Activated CD4-positive, alpha-beta T cell treated with anti-CD3 and anti-CD28 coated beads for 1 hour (primary cell): Measurements from ENCODE around the gene SLC6A18.
"Not testable (repeated sequence)": the region's sequence is repeated elsewhere in the genome, so short reads cannot be mapped to it uniquely, and the experiment has no call there.

Experiments
- DNase-seq: peaks from one replicate; pipeline ENCODE4 v3.0.0-alpha.2; 2020

The SLC6A18 gene

GRCh38 chr5:1218351-1219080 is 6.7 kb upstream of the SLC6A18 start:
- DNase-seq = no peak

- DNase-seq = no peak
Observed at GRCh38 chr5:1219098-1219767, 5.9 kb upstream of the SLC6A18 start.

GRCh38 chr5:1219768-1220100 is 5.4 kb upstream of the SLC6A18 start:
- DNase-seq = no peak

GRCh38 chr5:1220351-1220750 is 4.8 kb upstream of the SLC6A18 start:
- no peak for DNase-seq

- DNase-seq = no peak
Observed at GRCh38 chr5:1220831-1221230, 4.3 kb upstream of the SLC6A18 start.

- no peak for DNase-seq
Observed at GRCh38 chr5:1221721-1222120, 3.5 kb upstream of the SLC6A18 start.

GRCh38 chr5:1222147-1222546 is 3.0 kb upstream of the SLC6A18 start:
- no peak for DNase-seq

- no peak for DNase-seq
Observed at GRCh38 chr5:1222621-1223277, 2.4 kb upstream of the SLC6A18 start.

GRCh38 chr5:1223278-1223670 is 1.9 kb upstream of the SLC6A18 start:
- no peak for DNase-seq

- no peak for DNase-seq
Observed at GRCh38 chr5:1224631-1225030, 550 bp upstream of the SLC6A18 start.

GRCh38 chr5:1226231-1226630 is 1.1 kb downstream of the SLC6A18 start:
- no peak for DNase-seq

- DNase-seq = no peak
Observed at GRCh38 chr5:1226839-1227581, 1.8 kb downstream of the SLC6A18 start.

- no peak for DNase-seq
Observed at GRCh38 chr5:1227667-1228066, 2.5 kb downstream of the SLC6A18 start.

- no peak for DNase-seq
Observed at GRCh38 chr5:1228120-1228519, 2.9 kb downstream of the SLC6A18 start.

GRCh38 chr5:1229023-1229422 is 3.8 kb downstream of the SLC6A18 start:
- not testable (repeated sequence) for DNase-seq

GRCh38 chr5:1229822-1230221 is 4.6 kb downstream of the SLC6A18 start:
- DNase-seq = no peak

GRCh38 chr5:1230551-1230950 is 5.4 kb downstream of the SLC6A18 start:
- DNase-seq = no peak

GRCh38 chr5:1231354-1231905 is 6.2 kb downstream of the SLC6A18 start:
- DNase-seq = no peak

- no peak for DNase-seq
Observed at GRCh38 chr5:1232780-1233179, 7.6 kb downstream of the SLC6A18 start.

- DNase-seq = no peak
Observed at GRCh38 chr5:1235379-1235778, 10.2 kb downstream of the SLC6A18 start.

- no peak for DNase-seq
Observed at GRCh38 chr5:1235838-1236237, 10.7 kb downstream of the SLC6A18 start.

- no peak for DNase-seq
Observed at GRCh38 chr5:1239505-1240251, 14.5 kb downstream of the SLC6A18 start.
